ENCODE measurements around the gene C3orf49. TPM values are rescaled to one million over a fixed set of nuclear protein-coding genes. Genes with fewer than 3 reads are reported as not detected.

The C3orf49 gene
- total and polyA plus RNA-seq, 2 of the 13 experiments (the other 11 are each of a cell fraction or from before 2014, with no cell fraction given) = not detected

DNA sequence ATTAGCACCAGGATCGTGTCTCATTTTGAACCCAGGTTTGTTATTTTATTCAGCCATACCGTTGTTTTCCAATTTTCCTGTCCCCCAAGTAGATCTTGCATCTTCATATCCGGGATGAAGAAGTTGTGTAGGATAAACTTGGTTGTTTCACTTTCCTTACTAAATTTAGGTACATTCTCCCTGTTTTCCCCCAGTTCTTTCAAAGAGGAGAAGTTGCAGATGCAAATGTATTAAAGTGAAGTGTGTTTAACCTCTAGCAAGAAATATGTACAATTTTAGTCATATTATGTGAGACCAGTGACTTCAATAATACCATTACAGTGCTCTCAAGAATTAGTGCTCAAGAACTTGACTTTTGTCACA lies 45.8 kb downstream of the C3orf49 start:
- BruUV-seq (replicated peaks) = TSS peak; percentile 71
- peak overlapping the region; percentile 86 for H3K4me2 ChIP-seq (ENCODE audit: low read depth, low read length)
- no peaks in the 10 kb centered on the region; a peak in 1 of 5 replicates for H3K36me3 ChIP-seq (replicated peaks in 1 of 2; ENCODE audit: control insufficient read depth in 1 of 2, insufficient read depth in 2 of 2, low read length in 2 of 2)
- TF ChIP-seq, protein P1, sequence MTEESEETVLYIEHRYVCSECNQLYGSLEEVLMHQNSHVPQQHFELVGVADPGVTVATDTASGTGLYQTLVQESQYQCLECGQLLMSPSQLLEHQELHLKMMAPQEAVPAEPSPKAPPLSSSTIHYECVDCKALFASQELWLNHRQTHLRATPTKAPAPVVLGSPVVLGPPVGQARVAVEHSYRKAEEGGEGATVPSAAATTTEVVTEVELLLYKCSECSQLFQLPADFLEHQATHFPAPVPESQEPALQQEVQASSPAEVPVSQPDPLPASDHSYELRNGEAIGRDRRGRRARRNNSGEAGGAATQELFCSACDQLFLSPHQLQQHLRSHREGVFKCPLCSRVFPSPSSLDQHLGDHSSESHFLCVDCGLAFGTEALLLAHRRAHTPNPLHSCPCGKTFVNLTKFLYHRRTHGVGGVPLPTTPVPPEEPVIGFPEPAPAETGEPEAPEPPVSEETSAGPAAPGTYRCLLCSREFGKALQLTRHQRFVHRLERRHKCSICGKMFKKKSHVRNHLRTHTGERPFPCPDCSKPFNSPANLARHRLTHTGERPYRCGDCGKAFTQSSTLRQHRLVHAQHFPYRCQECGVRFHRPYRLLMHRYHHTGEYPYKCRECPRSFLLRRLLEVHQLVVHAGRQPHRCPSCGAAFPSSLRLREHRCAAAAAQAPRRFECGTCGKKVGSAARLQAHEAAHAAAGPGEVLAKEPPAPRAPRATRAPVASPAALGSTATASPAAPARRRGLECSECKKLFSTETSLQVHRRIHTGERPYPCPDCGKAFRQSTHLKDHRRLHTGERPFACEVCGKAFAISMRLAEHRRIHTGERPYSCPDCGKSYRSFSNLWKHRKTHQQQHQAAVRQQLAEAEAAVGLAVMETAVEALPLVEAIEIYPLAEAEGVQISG (CRISPR knock-in tag; IDR thresholded peaks at IDR 0.05) = no peak
- H3K9ac ChIP-seq (ENCODE audit: insufficient read depth, low read depth, low read length) = peak overlapping the region; percentile 88
- FAIRE-seq (peak; percentile 49), ATAC-seq (no peak), DNase-seq (ENCODE audit: low spot score) (no peak)
- ChIA-PET CTCF (ENCODE audit: low intra/inter-chr PET ratio, low total read pairs) (no interaction called here), POLR2A (interaction anchor here (1.8 kb wide), 1 partner anchor 10 kb away, joined by 6 read pairs; no protein-coding TSS in a partner anchor)
- intact Hi-C loops (cut with micrococcal nuclease; ENCODE audit: unreplicated experiment) = loop anchor here (2.0 kb wide), 1 partner anchor 46 kb away; no protein-coding TSS in a partner anchor
- in situ Hi-C loops (cut with HindIII; ENCODE audit: extremely low pct_ligation_motif_present, low pct_unique_long_range_greater_than_20kb) = loop anchor here (10.0 kb wide), 1 partner anchor 50 kb away; the partner anchor contains the start of gene SCAANT1
- H3K79me2 ChIP-seq (ENCODE audit: insufficient read depth, low read length) = peaks cover 40% of the 10 kb centered on the region
- H3K4me3 ChIP-seq (replicated peaks in 1 of 3; ENCODE audit: insufficient read depth in 1 of 3, low read depth in 2 of 3, low read length in 3 of 3) = peak overlapping the region; percentile 73 to 93 (median 85)
- WGBS (ENCODE audit: low lambda C conversion rate) = 12% methylated on average over 3 of the region's 3 CpGs
- no peaks in the 10 kb centered on the region for H3K9me3 ChIP-seq (ENCODE audit: low read length)
- H3K27ac ChIP-seq (ENCODE audit: extremely low read length, insufficient read depth, low read length) = peak overlapping the region; percentile 79
- H4K20me1 ChIP-seq (ENCODE audit: insufficient read depth, low read length) = no peaks in the 10 kb centered on the region
- peaks cover 43% of the 10 kb centered on the region for H3K4me1 ChIP-seq (ENCODE audit: insufficient read depth, low read length)
- no peak overlapping the region for H2AFZ ChIP-seq (ENCODE audit: low read length)
- no peaks in the 10 kb centered on the region; a peak in 1 of 5 replicates for H3K27me3 ChIP-seq (ENCODE audit: control insufficient read depth in 1 of 2, insufficient read depth in 2 of 2, low read length in 2 of 2)

DNA sequence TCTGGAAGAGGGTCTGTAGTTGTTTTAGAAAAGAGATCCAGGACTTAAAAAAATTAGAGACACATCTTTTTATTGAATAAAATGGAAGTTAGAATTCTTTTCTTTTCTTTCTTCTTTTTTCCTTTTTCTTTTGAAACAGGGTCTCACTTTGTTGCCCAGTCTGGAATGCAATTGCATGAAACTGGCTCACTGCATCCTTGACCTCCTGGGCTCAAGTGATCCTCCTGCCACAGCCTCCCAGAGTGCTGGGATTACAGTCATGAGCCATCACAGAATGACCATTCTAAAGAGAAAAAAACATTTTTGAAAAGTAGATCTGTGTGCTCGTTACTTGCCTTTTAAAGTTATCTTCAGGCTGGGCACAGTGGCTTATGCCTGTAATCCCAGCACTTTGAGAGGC lies 48.1 kb downstream of the C3orf49 start:
- BruUV-seq (replicated peaks) = no TSS peak
- H3K27ac ChIP-seq (ENCODE audit: extremely low read length, insufficient read depth, low read length) = no peak overlapping the region
- no peaks in the 10 kb centered on the region for H3K9me3 ChIP-seq (ENCODE audit: low read length)
- TF ChIP-seq ZNF121 (CRISPR knock-in tag; IDR thresholded peaks at IDR 0.05) = peak; percentile 57; the same call in 1 of the 2 replicates
- no peak for TF ChIP-seq ZNF460 (CRISPR knock-in tag; IDR thresholded peaks at IDR 0.05; ENCODE audit: borderline replicate concordance)
- TF ChIP-seq, protein P2, sequence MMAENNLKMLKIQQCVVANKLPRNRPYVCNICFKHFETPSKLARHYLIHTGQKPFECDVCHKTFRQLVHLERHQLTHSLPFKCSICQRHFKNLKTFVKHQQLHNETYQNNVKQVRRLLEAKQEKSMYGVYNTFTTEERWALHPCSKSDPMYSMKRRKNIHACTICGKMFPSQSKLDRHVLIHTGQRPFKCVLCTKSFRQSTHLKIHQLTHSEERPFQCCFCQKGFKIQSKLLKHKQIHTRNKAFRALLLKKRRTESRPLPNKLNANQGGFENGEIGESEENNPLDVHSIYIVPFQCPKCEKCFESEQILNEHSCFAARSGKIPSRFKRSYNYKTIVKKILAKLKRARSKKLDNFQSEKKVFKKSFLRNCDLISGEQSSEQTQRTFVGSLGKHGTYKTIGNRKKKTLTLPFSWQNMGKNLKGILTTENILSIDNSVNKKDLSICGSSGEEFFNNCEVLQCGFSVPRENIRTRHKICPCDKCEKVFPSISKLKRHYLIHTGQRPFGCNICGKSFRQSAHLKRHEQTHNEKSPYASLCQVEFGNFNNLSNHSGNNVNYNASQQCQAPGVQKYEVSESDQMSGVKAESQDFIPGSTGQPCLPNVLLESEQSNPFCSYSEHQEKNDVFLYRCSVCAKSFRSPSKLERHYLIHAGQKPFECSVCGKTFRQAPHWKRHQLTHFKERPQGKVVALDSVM (CRISPR knock-in tag; IDR thresholded peaks at IDR 0.05) = peak; percentile 83
- no peak for TF ChIP-seq ZNF207 (IDR thresholded peaks at IDR 0.05; ENCODE audit: borderline replicate concordance)
- H3K9ac ChIP-seq (ENCODE audit: insufficient read depth, low read depth, low read length) = no peak overlapping the region
- peaks cover 41% of the 10 kb centered on the region for H3K79me2 ChIP-seq (ENCODE audit: insufficient read depth, low read length)
- no peaks in the 10 kb centered on the region for H4K20me1 ChIP-seq (ENCODE audit: insufficient read depth, low read length)
- no peak overlapping the region for H3K4me2 ChIP-seq (ENCODE audit: low read depth, low read length)
- FAIRE-seq (no peak), ATAC-seq (no peak), DNase-seq (ENCODE audit: low spot score) (no peak)
- H3K4me1 ChIP-seq (ENCODE audit: insufficient read depth, low read length) = peaks cover 21% of the 10 kb centered on the region
- H3K36me3 ChIP-seq (replicated peaks in 1 of 2; ENCODE audit: control insufficient read depth in 1 of 2, insufficient read depth in 2 of 2, low read length in 2 of 2) = no peaks in the 10 kb centered on the region; a peak in 1 of 5 replicates
- H3K4me3 ChIP-seq (replicated peaks in 1 of 3; ENCODE audit: insufficient read depth in 1 of 3, low read depth in 2 of 3, low read length in 3 of 3) = no peak overlapping the region
- POLR2A ChIA-PET = no interaction called here
- no peaks in the 10 kb centered on the region; a peak in 1 of 5 replicates for H3K27me3 ChIP-seq (ENCODE audit: control insufficient read depth in 1 of 2, insufficient read depth in 2 of 2, low read length in 2 of 2)
- CTCF ChIA-PET (ENCODE audit: low intra/inter-chr PET ratio, low total read pairs) = no interaction called here
- in situ Hi-C loops (cut with HindIII; ENCODE audit: extremely low pct_ligation_motif_present, low pct_unique_long_range_greater_than_20kb) = loop anchor here (10.0 kb wide), 1 partner anchor 48 kb away; the partner anchor contains the start of gene SCAANT1
- WGBS (ENCODE audit: low lambda C conversion rate) = 95% methylated on average over 1 of the region's 1 CpG
- intact Hi-C loops (cut with micrococcal nuclease; ENCODE audit: unreplicated experiment) = no loop called here
- H2AFZ ChIP-seq (ENCODE audit: low read length) = no peak overlapping the region

Data from HepG2 (cell line).